Activated naive CD4-positive, alpha-beta T cell treated with anti-CD3 and anti-CD28 coated beads, Interleukin-2, amount 10 ng/mL, durations not matched to agents 7 days and 5 days (primary cell): Measurements from ENCODE around the gene RASSF5.
"Not testable (repeated sequence)": the region's sequence is repeated elsewhere in the genome, so short reads cannot be mapped to it uniquely, and the experiment has no call there.

Experiments
- CTCF ChIA-PET: fragments of 350-600 bp; sonication (Branson Sonifier 250); formaldehyde crosslinking; loops from one replicate; lab custom pipeline; 2021; ENCODE audit warnings: antibody characterized with exemption; lab: Charles Lee
- DNase-seq: peaks from one replicate; pipeline ENCODE4 v3.0.0-alpha.2; 2020
- H3K27ac Mint-ChIP-seq: one replicate; pipeline ENCODE4 v1.8.0; 2021; ENCODE audit warnings: mild to moderate bottlenecking, moderate library complexity, mixed read lengths
- H3K27me3 Mint-ChIP-seq: one replicate; pipeline ENCODE4 v1.8.0; 2021; ENCODE audit warnings: mild to moderate bottlenecking, mixed read lengths
- H3K36me3 Mint-ChIP-seq: one replicate; pipeline ENCODE4 v1.8.0; 2021; ENCODE audit warnings: mixed read lengths
- H3K4me1 Mint-ChIP-seq: one replicate; pipeline ENCODE4 v1.8.0; 2021; ENCODE audit warnings: mixed read lengths
- H3K4me3 Mint-ChIP-seq: one replicate; pipeline ENCODE4 v1.8.0; 2021; ENCODE audit warnings: mild to moderate bottlenecking, moderate library complexity, mixed read lengths
- H3K9me3 Mint-ChIP-seq: one replicate; pipeline ENCODE4 v1.8.0; 2021; ENCODE audit warnings: mixed read lengths

Gene RASSF5

DNA sequence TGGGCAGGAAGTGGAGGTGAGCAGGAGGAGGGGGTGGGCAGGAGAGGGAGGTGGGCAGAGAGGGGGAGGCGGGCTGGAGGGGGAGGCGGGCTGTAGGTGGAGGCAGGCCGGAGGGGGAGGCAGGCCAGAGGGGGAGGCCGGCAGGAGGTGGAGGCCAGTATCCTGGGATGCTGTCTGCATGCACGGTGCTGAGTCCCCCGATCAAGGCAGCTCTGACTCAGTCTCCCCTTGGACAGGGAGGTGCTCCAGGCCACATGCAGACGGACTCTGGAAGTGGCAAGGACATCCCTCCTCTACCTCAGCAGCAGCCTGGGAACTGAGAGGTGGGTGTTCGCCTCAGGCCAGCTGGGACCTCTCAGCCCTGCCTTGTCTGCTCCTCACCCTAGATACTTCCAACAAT is 27.1 kb upstream of the RASSF5 start:
- CTCF ChIA-PET, result interaction anchor here (0.7 to 5.1 kb wide), 12 partner anchors 10 to 184 kb away, joined by 3 to 58 read pairs (median 7); partner anchors contain the start of genes EIF2D, IKBKE and RASSF5
- no peaks in the 10 kb centered on the region for H3K9me3 Mint-ChIP-seq
- no peak overlapping the region for H3K4me3 Mint-ChIP-seq
- H3K36me3 Mint-ChIP-seq, result peaks cover 73% of the 10 kb centered on the region
- no peaks in the 10 kb centered on the region for H3K27me3 Mint-ChIP-seq
- no peak for DNase-seq
- peaks cover 11% of the 10 kb centered on the region for H3K4me1 Mint-ChIP-seq
- H3K27ac Mint-ChIP-seq, result no peak overlapping the region

DNA sequence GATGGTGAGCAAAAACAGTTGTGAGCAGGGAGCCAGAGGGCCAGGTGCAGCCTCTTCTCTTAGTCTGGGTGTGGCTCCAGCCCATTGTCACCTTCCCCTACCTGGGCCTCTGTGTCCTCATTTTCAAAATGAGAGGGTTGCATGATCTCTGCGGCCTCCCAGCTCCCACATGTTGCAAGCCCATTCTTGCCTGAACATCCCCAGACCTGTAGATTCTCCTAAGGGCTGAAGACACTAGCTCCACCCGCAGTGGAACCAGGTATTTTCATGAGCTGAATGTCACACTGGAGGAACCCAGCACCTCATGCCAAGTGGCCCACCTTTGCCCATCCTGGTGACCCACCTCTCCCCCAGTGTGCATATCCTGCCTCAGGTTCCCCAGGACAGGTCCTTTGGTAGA is 24.7 kb upstream of the RASSF5 start:
- Mint-ChIP-seq H3K36me3 (peaks cover 63% of the 10 kb centered on the region), H3K4me1 (peaks cover 7% of the 10 kb centered on the region), H3K4me3 (no peak overlapping the region), H3K27me3 (no peaks in the 10 kb centered on the region), H3K9me3 (no peaks in the 10 kb centered on the region), H3K27ac (no peak overlapping the region)
- CTCF ChIA-PET, result interaction anchor here (0.6 to 2.3 kb wide), 5 partner anchors 9 to 22 kb away, joined by 3 to 6 read pairs (median 3); no protein-coding TSS in a partner anchor
- no peak for DNase-seq

DNA sequence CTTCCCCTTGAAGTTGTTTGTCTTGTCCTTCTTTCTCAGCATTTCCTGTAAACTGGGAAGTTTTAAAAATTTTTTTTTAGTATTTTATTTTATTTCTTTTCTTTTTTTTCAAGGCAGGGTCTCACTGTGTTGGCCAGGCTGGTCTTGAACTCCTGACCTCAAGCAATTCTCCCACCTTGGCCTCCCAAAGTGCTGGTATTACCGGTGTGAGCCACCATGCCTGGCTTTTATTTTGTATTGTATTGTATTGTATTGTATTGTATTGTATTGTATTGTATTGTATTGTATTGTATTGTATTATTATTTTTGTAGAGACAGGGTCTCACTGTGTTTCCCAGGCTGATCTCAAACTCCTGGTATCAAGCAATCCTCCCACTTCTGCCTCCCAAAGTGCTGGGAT is 23.5 kb upstream of the RASSF5 start:
- not testable (repeated sequence) for DNase-seq, H3K27me3 Mint-ChIP-seq, H3K9me3 Mint-ChIP-seq, H3K27ac Mint-ChIP-seq, H3K4me3 Mint-ChIP-seq, H3K4me1 Mint-ChIP-seq
- peaks cover 63% of the 10 kb centered on the region for H3K36me3 Mint-ChIP-seq
- CTCF ChIA-PET, result interaction anchor here (1.0 to 2.3 kb wide), 3 partner anchors 10 to 176 kb away, joined by 3 to 6 read pairs (median 3); no protein-coding TSS in a partner anchor

DNA sequence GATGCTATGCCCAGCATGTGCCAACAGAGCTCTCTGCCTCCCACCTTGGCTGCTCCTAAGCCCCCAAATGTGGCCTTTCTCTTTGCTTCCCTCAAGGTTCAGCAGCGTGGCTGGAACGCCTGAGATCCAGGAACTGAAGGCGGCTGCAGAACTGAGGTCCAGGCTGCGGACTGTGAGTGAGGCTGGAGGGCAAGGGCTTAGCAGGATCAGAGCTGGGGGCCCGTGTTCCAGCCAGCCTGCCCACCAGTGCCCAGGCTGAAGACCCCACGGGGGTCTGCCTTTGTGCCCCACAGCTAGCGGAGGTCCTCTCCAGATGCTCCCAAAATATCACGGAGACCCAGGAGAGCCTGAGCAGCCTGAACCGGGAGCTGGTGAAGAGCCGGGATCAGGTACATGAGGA is 22.4 kb upstream of the RASSF5 start:
- no peak overlapping the region for H3K4me3 Mint-ChIP-seq
- DNase-seq, result no peak
- no peaks in the 10 kb centered on the region for H3K9me3 Mint-ChIP-seq
- CTCF ChIA-PET, result interaction anchor here (1.0 to 2.3 kb wide), 3 partner anchors 9 to 175 kb away, joined by 3 to 6 read pairs (median 3); no protein-coding TSS in a partner anchor
- no peaks in the 10 kb centered on the region for H3K27me3 Mint-ChIP-seq
- peaks cover 61% of the 10 kb centered on the region for H3K36me3 Mint-ChIP-seq
- H3K27ac Mint-ChIP-seq, result no peak overlapping the region
- H3K4me1 Mint-ChIP-seq, result no peaks in the 10 kb centered on the region

DNA sequence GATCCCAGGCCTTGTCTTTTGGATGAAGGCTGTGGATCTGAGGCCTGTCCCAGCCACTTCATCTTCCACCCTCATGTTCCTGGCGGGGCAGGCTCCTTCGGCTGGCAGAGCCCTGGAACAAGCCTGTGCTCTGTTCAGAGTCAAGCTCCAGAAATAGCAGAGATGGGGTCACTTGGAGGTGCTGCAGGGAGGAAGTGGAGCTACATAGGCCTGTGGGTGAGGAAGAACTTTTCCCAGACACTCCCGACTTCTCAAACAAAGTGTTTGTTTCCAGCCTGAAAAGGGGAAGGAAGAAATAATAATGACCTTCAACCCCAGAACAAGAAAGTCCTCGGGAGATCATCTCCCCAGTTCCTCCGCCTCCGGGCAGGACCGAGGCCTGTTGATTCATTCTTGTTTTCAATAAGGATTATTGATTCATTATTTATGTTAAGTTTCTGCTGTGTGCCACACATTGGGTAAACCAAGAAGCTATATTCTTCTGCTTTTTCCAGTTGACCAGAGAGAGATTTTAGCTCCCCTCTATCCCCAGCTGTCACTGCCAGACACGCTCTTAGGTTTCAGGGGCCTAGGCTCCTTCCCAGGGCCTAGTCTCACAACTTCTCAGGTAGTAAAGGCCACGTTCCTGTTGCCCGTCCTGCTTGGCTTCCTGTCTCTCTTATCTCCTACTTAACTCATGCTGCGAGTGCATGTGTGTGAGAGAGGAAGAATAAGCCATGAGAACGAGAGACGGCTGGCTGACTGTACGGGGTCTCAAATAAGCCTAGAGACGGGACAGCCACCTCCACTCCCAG is 20.1 kb upstream of the RASSF5 start:
- DNase-seq, result no peak
- Mint-ChIP-seq H3K27me3 (no peaks in the 10 kb centered on the region), H3K4me1 (peaks cover 5% of the 10 kb centered on the region), H3K27ac (no peak overlapping the region), H3K9me3 (no peaks in the 10 kb centered on the region), H3K4me3 (no peak overlapping the region), H3K36me3 (peaks cover 68% of the 10 kb centered on the region)
- CTCF ChIA-PET, result no interaction called here

DNA sequence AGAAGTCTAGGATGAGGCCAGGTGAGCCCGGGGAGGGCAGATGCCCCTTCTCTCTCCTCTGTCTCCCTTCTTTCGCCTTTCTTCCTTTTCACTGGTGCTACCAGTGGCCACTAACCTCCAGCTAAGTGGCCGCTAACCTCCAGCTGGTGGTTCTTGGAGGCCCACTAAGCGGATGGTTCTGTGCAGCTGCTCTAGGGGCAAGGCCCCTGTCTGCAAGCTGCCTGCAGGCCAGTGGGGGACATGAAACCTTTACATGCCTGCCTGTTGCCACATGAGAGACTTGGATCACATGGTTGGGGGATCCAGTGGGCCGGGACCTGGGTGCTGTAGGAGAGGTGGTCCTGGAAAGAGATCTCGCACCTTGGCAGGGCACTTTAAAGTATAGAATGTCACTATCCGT is 19.4 kb upstream of the RASSF5 start:
- Mint-ChIP-seq H3K27me3 (no peaks in the 10 kb centered on the region), H3K9me3 (no peaks in the 10 kb centered on the region), H3K4me3 (no peak overlapping the region), H3K27ac (no peak overlapping the region), H3K36me3 (peaks cover 68% of the 10 kb centered on the region), H3K4me1 (peaks cover 5% of the 10 kb centered on the region)
- no peak for DNase-seq
- CTCF ChIA-PET, result interaction anchor here (0.6 kb wide), 1 partner anchor 166 kb away, joined by 4 read pairs; no protein-coding TSS in a partner anchor

DNA sequence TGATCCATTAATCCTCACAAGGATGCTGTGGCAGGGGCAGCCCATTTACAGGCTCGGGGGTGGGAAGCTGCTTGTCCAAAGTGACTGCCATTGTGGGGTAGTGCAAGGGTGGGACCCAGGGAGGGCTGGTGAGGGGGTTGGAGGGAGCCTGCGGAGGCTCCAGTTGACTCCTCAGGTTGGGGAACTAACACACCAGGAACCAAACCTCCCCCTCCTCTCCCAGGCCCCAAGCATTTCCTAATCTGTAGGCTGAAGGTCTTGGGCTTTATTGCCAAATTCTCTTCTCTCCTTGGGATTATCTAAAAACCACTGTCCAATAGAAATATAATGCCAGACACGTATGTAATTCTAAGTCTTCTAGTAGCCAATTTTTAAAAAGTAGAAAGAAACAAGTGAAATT is 18.9 kb upstream of the RASSF5 start:
- no peaks in the 10 kb centered on the region for H3K27me3 Mint-ChIP-seq

DNA sequence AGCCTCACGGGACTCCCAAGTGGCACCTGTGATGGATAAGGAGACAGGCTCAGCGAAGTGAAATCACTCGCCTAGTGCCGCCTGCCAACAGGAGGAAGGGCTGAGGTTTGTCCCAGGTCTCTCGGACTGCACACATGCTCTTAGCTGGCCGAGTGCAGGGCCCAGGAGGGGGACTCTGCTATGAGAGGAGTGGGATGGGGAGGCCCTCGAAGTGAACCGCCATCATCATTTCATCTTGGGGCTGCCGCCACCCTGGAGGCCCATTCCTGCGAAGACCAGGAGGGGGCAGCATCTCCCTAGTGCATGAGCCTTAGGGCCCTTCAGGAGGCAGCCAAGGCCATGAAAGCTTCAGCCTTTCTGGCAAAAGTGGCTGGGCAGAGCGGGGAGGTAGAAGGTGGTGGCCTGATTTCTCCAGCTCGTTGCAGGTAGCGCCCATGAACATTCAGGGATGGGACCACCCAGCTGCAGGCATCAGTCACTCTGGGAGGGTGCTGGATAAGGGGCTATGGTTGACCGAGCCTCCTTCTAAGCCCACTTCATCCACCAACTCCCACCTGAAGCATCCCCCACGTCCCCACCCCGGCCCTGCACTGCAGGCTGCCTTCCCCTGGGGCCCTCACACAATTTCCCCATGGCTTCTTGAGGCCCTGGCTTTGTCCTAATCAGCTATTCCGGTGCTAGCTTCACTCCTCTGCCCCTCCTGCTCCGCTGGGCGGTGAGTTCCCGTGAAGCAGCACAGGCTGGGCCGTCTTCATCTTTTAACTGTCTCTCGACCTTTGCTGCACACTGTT is 17.2 kb upstream of the RASSF5 start:
- peaks cover 5% of the 10 kb centered on the region for H3K4me1 Mint-ChIP-seq
- H3K27ac Mint-ChIP-seq, result peak overlapping the region; percentile 1
- DNase-seq, result peak; percentile 76
- H3K4me3 Mint-ChIP-seq, result no peak overlapping the region
- H3K27me3 Mint-ChIP-seq, result no peaks in the 10 kb centered on the region
- H3K9me3 Mint-ChIP-seq, result no peaks in the 10 kb centered on the region
- CTCF ChIA-PET, result interaction anchor here (0.6 to 3.3 kb wide), 31 partner anchors 9 to 236 kb away, joined by 3 to 27 read pairs (median 5); partner anchors contain the start of genes DYRK3, IKBKE and RASSF5
- H3K36me3 Mint-ChIP-seq, result peaks cover 61% of the 10 kb centered on the region

More for the DNA sequence above, 18.9 kb upstream of the RASSF5 start:
- H3K4me3 Mint-ChIP-seq, result no peak overlapping the region
- H3K36me3 Mint-ChIP-seq, result peaks cover 65% of the 10 kb centered on the region
- H3K9me3 Mint-ChIP-seq, result no peaks in the 10 kb centered on the region
- DNase-seq, result no peak
- H3K27ac Mint-ChIP-seq, result no peak overlapping the region
- CTCF ChIA-PET, result interaction anchor here (0.6 to 2.7 kb wide), 4 partner anchors 18 to 175 kb away, joined by 3 to 27 read pairs (median 14); no protein-coding TSS in a partner anchor
- H3K4me1 Mint-ChIP-seq, result peaks cover 5% of the 10 kb centered on the region

DNA sequence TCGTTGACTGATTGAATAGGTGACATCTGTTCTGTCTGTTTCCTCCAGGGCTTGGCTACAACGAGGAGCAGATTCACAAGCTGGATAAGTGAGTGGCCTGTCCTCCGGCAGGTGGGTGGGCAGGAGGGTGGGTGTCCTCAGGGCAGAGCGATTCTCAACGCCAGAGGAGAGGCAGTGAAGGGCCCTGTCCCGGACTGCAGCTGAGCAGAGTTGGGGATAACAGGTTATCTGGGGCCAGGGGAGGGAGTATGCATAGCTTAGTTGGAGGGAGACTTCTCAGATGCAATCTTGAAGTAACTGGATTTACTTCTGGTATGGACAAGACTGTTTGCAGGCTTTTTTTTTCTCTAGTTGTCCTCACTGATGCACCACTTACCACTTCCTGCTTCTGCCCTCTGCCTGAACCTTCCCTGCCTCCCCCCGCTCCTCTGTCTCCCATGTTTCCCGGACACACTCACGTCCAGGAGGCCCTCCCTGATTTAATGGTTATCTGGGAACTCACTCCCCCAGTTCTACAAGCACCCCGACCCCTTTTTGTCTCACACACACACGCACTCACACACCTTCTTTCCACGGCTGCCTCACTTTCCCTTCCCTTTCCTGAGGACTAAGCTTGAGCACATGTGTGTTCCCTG is 16.4 kb upstream of the RASSF5 start:
- no peaks in the 10 kb centered on the region for H3K27me3 Mint-ChIP-seq
- H3K4me3 Mint-ChIP-seq, result no peak overlapping the region
- H3K4me1 Mint-ChIP-seq, result peaks cover 5% of the 10 kb centered on the region
- CTCF ChIA-PET, result interaction anchor here (0.6 to 3.3 kb wide), 29 partner anchors 9 to 235 kb away, joined by 3 to 27 read pairs (median 5); partner anchors contain the start of genes DYRK3, IKBKE and RASSF5
- DNase-seq, result no peak
- H3K27ac Mint-ChIP-seq, result peak overlapping the region; percentile 1
- peaks cover 59% of the 10 kb centered on the region for H3K36me3 Mint-ChIP-seq
- H3K9me3 Mint-ChIP-seq, result no peaks in the 10 kb centered on the region

DNA sequence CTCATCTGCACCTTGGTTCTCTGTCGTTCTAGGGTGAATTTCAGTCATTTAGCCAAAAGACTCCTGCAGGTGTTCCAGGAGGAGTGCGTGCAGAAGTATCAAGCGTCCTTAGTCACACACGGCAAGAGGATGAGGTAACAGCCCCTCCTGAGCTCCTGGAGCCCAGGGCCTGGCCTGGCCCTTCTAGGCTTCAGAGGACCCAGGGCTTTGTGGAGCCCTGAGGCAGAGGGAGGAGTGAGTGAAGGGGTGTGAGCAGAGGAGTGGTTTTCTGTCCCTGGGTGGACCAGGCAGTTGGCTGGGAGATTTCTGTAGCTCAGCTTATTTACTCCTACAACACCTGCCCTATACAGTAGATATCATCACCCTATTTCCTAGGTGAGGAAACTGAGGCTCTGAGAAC is 15.7 kb upstream of the RASSF5 start:
- no peak overlapping the region for H3K27ac Mint-ChIP-seq
- H3K36me3 Mint-ChIP-seq, result peaks cover 60% of the 10 kb centered on the region
- no peak overlapping the region for H3K4me3 Mint-ChIP-seq
- DNase-seq, result no peak
- peaks cover 5% of the 10 kb centered on the region for H3K4me1 Mint-ChIP-seq
- H3K27me3 Mint-ChIP-seq, result no peaks in the 10 kb centered on the region
- H3K9me3 Mint-ChIP-seq, result no peaks in the 10 kb centered on the region
- CTCF ChIA-PET, result interaction anchor here (1.8 to 3.3 kb wide), 7 partner anchors 8 to 144 kb away, joined by 5 to 16 read pairs (median 8); partner anchors contain the start of genes DYRK3 and IKBKE

DNA sequence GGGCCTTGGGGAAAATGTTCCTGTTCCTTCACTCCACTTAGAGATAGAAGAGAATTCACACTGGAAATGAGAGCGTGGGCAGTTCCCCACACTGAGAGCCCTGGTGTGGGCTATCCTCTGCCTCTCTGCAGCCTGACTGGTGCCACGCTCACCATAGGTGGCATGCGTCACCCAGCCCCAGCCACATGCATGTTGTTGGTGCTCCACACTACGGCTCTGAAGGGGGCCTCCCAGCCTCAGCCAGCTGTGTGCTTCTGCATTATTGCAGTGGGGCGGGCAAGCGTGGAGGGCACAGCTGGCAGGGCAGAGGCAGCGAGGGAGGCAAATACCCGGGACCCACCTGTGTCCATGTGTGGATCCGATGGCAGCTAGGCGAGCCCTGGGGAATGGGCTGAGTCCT is 14.7 kb upstream of the RASSF5 start:
- no peak overlapping the region for H3K27ac Mint-ChIP-seq
- H3K36me3 Mint-ChIP-seq, result peaks cover 60% of the 10 kb centered on the region

DNA sequence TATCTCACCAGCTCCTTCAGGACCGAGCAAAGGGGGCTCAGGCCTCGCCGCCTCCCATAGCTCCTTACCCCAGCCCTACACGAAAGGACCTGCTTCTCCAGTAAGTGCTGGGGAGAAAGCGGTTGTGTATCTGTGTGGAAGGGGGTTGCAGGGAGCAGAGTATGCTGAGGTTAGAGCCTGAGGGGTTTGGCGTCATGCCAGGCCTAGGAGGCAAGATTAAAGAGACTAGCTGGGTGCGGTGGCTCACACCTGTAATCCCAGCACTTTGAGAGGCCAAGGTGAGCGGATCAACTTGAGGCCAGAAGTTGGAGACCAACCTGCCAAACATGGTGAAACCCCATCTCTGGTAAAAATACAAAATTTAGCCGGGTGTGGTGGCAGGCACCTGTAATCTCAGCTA is 14.1 kb upstream of the RASSF5 start:
- Mint-ChIP-seq H3K27me3 (no peaks in the 10 kb centered on the region), H3K4me1 (peaks cover 5% of the 10 kb centered on the region), H3K9me3 (no peaks in the 10 kb centered on the region), H3K4me3 (no peak overlapping the region), H3K27ac (no peak overlapping the region), H3K36me3 (peaks cover 55% of the 10 kb centered on the region)
- DNase-seq, result no peak
- CTCF ChIA-PET, result interaction anchor here (0.7 to 1.7 kb wide), 5 partner anchors 9 to 142 kb away, joined by 3 to 5 read pairs (median 3); partner anchors contain the start of gene DYRK3

More for the DNA sequence above, 14.7 kb upstream of the RASSF5 start:
- Mint-ChIP-seq H3K9me3 (no peaks in the 10 kb centered on the region), H3K4me3 (no peak overlapping the region), H3K27me3 (no peaks in the 10 kb centered on the region), H3K4me1 (peaks cover 5% of the 10 kb centered on the region)
- no peak for DNase-seq
- CTCF ChIA-PET, result interaction anchor here (0.7 to 1.7 kb wide), 4 partner anchors 10 to 91 kb away, joined by 3 to 5 read pairs (median 4); no protein-coding TSS in a partner anchor

DNA sequence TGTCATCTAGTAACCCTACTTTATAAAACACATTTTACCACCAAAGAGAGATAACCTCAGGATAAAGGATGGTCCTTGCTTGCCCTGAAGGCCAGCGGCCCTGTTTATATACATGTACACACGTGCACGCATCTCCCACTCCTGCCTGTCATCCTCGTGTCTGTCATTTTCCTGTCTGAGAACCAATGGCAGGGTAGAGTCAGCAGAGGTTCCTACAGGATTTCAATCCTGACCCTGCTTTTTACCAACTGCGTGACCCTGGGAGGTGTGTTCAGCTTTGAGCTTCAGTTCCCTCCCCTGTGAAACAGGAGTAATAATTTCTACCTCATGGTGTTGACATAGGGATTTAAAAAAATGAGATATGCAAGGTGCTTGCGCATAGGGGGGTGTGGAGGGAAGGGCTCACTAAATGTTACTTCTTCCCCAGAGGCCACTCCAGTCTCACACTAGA is 12.3 kb upstream of the RASSF5 start:
- Mint-ChIP-seq H3K4me1 (peaks cover 5% of the 10 kb centered on the region), H3K4me3 (no peak overlapping the region), H3K9me3 (no peaks in the 10 kb centered on the region), H3K36me3 (peaks cover 54% of the 10 kb centered on the region), H3K27ac (no peak overlapping the region), H3K27me3 (no peaks in the 10 kb centered on the region)
- CTCF ChIA-PET, result interaction anchor here (1.2 to 2.7 kb wide), 4 partner anchors 25 to 169 kb away, joined by 4 to 12 read pairs (median 6); partner anchors contain the start of gene IKBKE
- no peak for DNase-seq
